CD4-positive, CD25-positive, alpha-beta regulatory T cell (primary cell): ENCODE data around the gene PGRMC2. TPM values are rescaled to one million over a fixed set of nuclear protein-coding genes. Genes with fewer than 3 reads are reported as not detected.

Experiments
- ATAC-seq, 2 donors: fragments of 150-1000 bp; cut with Tn5 transposase; one replicate each; pipeline ENCODE4 v1.10.0; 2021; ENCODE audit warnings: low read depth in 2 of 2, moderate number of reproducible peaks in 2 of 2, moderate library complexity in 1 of 2
- DNase-seq, 3 donors: peaks; one replicate each; pipeline versions ENCODE4 v3.0.0 to v3.0.0-alpha.2; 2012 to 2022; ENCODE audit warnings: mixed read lengths in 1 of 3
- H3K27ac ChIP-seq: one replicate; pipeline ENCODE4 v1.7.0; 2013; ENCODE audit warnings: mild to moderate bottlenecking, low read length; ENCODE audit not compliant: insufficient read depth, poor library complexity, severe bottlenecking
- H3K27me3 ChIP-seq: one replicate; pipeline ENCODE4 v1.7.0; 2013; ENCODE audit warnings: low read length; ENCODE audit not compliant: control insufficient read depth, insufficient read depth
- H3K36me3 ChIP-seq: one replicate; pipeline ENCODE4 v1.7.0; 2013; ENCODE audit warnings: mild to moderate bottlenecking, low read length, moderate library complexity; ENCODE audit not compliant: control insufficient read depth, insufficient read depth
- H3K4me1 ChIP-seq: 2 replicates; pipeline ENCODE4 v1.7.0; 2013; ENCODE audit warnings: mild to moderate bottlenecking, low read length; ENCODE audit not compliant: insufficient read depth, control insufficient read depth, poor library complexity, severe bottlenecking
- H3K4me3 ChIP-seq: one replicate; pipeline ENCODE4 v1.7.0; 2013; ENCODE audit warnings: low read depth, mild to moderate bottlenecking, low read length, moderate library complexity
- H3K9me3 ChIP-seq, 2 experiments: 1 replicate in 1 of 2; 2 replicates in 1 of 2; pipeline ENCODE4 v1.7.0; 2013; ENCODE audit warnings: low read length in 2 of 2, mild to moderate bottlenecking in 1 of 2, moderate library complexity in 1 of 2; ENCODE audit not compliant: control insufficient read depth in 2 of 2
- H3K27ac Mint-ChIP-seq, 3 donors: one replicate each; pipeline ENCODE4 v1.8.0; 2020 to 2022; ENCODE audit warnings: mild to moderate bottlenecking in 3 of 3, mixed read lengths in 3 of 3, moderate library complexity in 2 of 3
- H3K27me3 Mint-ChIP-seq: one replicate; pipeline ENCODE4 v1.8.0; 2022; ENCODE audit warnings: mild to moderate bottlenecking, mixed read lengths
- H3K36me3 Mint-ChIP-seq: one replicate; pipeline ENCODE4 v1.8.0; 2020; ENCODE audit warnings: mixed read lengths
- H3K4me1 Mint-ChIP-seq, 4 donors: one replicate each; pipeline ENCODE4 v1.8.0; 2020 to 2022; ENCODE audit warnings: mixed read lengths in 4 of 4, mild to moderate bottlenecking in 1 of 4
- H3K4me3 Mint-ChIP-seq, 4 donors: one replicate each; pipeline ENCODE4 v1.8.0; 2020 to 2022; ENCODE audit warnings: mild to moderate bottlenecking in 4 of 4, mixed read lengths in 4 of 4, moderate library complexity in 3 of 4
- H3K9me3 Mint-ChIP-seq, 7 donors: one replicate each; pipeline ENCODE4 v1.8.0; 2020 to 2022; ENCODE audit warnings: mixed read lengths in 7 of 7, mild to moderate bottlenecking in 3 of 7, moderate library complexity in 2 of 7
- polyA plus RNA-seq, 4 donors: library from polyadenylated mRNA; unstranded; fragments of 300-500 nt; fragmentation: Illumina TruSeq; gene quantifications; one replicate each; pipeline ENCODE4 v1.2.3, GENCODE V29; 2021
- total RNA-seq: library from RNA; stranded (reverse); gene quantifications from one replicate; pipeline ENCODE4 v1.2.3, GENCODE V29; 2022

PGRMC2 gene
- total and polyA plus RNA-seq, 5 donors from 2014 or later: 12.7 to 48.6 (median 18.3) TPM

- Histone ChIP-seq H3K27me3 (no peaks in the 10 kb centered on the region), H3K9me3 (no peaks in the 10 kb centered on the region), H3K36me3 (no peaks in the 10 kb centered on the region), H3K4me3 (no peak overlapping the region), H3K4me1 (no peaks in the 10 kb centered on the region), H3K27ac (no peak overlapping the region)
- no peak for ATAC-seq
- no peak overlapping the region for H3K4me3 Mint-ChIP-seq
- DNase-seq: no peak
- H3K27ac Mint-ChIP-seq: no peak overlapping the region
- H3K36me3 Mint-ChIP-seq: no peaks in the 10 kb centered on the region
- H3K9me3 Mint-ChIP-seq: no peaks in the 10 kb centered on the region
- H3K27me3 Mint-ChIP-seq: peaks cover 4% of the 10 kb centered on the region
- H3K4me1 Mint-ChIP-seq: no peaks in the 10 kb centered on the region
Observed at GRCh38 chr4:128228845-128229795, 58.5 kb downstream of the PGRMC2 start.

- Histone ChIP-seq H3K4me3 (no peak overlapping the region), H3K36me3 (no peaks in the 10 kb centered on the region), H3K27ac (no peak overlapping the region), H3K9me3 (no peaks in the 10 kb centered on the region), H3K4me1 (no peaks in the 10 kb centered on the region), H3K27me3 (no peaks in the 10 kb centered on the region)
- no peak for ATAC-seq
- Mint-ChIP-seq H3K9me3 (no peaks in the 10 kb centered on the region), H3K4me3 (no peak overlapping the region), H3K27ac (no peak overlapping the region), H3K36me3 (no peaks in the 10 kb centered on the region), H3K27me3 (peaks cover 4% of the 10 kb centered on the region), H3K4me1 (no peaks in the 10 kb centered on the region)
- DNase-seq: no peak
Observed at GRCh38 chr4:128227991-128228571, 59.5 kb downstream of the PGRMC2 start.

- H3K27ac Mint-ChIP-seq: no peak overlapping the region
- Histone ChIP-seq H3K4me3 (no peak overlapping the region), H3K9me3 (no peaks in the 10 kb centered on the region), H3K4me1 (no peaks in the 10 kb centered on the region), H3K27me3 (no peaks in the 10 kb centered on the region), H3K36me3 (no peaks in the 10 kb centered on the region), H3K27ac (no peak overlapping the region)
- ATAC-seq: no peak
- H3K4me3 Mint-ChIP-seq: no peak overlapping the region
- no peaks in the 10 kb centered on the region for H3K36me3 Mint-ChIP-seq
- H3K4me1 Mint-ChIP-seq: peaks cover 0 to 1% (median 0%) of the 10 kb centered on the region in 4 donors
- DNase-seq: no peak
- H3K9me3 Mint-ChIP-seq: peaks cover 0 to 2% (median 0%) of the 10 kb centered on the region in 7 donors
- H3K27me3 Mint-ChIP-seq: peaks cover 4% of the 10 kb centered on the region
Observed at GRCh38 chr4:128225148-128225547, 62.5 kb downstream of the PGRMC2 start.

DNA sequence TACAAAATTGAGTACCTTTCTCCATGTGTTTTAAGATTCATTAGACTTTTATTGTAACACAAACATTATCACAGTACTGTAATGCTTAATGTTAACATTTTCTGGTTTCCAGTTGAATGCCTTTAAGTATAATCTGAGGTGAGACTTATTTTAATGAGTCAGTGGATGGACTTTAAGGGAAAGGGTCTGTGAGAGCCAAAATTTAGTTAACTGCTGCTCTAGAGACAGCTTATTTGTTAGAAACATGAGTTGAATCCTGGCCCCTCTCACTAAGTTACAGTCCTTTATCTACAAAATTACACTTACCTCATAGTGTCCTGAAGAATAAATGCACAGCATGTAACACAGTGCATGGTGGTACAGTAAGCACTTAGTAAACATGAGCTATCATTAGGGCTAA is 66.0 kb downstream of the PGRMC2 start:
- Histone ChIP-seq H3K27me3 (no peaks in the 10 kb centered on the region), H3K4me3 (no peak overlapping the region), H3K27ac (no peak overlapping the region), H3K4me1 (no peaks in the 10 kb centered on the region), H3K9me3 (no peaks in the 10 kb centered on the region), H3K36me3 (no peaks in the 10 kb centered on the region)
- Mint-ChIP-seq H3K27ac (no peak overlapping the region), H3K4me1 (peaks cover 0 to 2% (median 0%) of the 10 kb centered on the region in 4 donors), H3K27me3 (no peaks in the 10 kb centered on the region), H3K36me3 (no peaks in the 10 kb centered on the region), H3K9me3 (peaks cover 0 to 4% (median 0%) of the 10 kb centered on the region in 7 donors), H3K4me3 (no peak overlapping the region)
- DNase-seq: no peak
- ATAC-seq: no peak

GRCh38 chr4:128220286-128221235 is 67.1 kb downstream of the PGRMC2 start:
- Mint-ChIP-seq H3K4me3 (no peak overlapping the region), H3K27ac (no peak overlapping the region), H3K4me1 (peaks cover 0 to 2% (median 0%) of the 10 kb centered on the region in 4 donors), H3K9me3 (peaks cover 0 to 4% (median 0%) of the 10 kb centered on the region in 7 donors), H3K36me3 (no peaks in the 10 kb centered on the region), H3K27me3 (no peaks in the 10 kb centered on the region)
- Histone ChIP-seq H3K27ac (no peak overlapping the region), H3K27me3 (no peaks in the 10 kb centered on the region), H3K36me3 (no peaks in the 10 kb centered on the region), H3K9me3 (no peaks in the 10 kb centered on the region), H3K4me1 (no peaks in the 10 kb centered on the region), H3K4me3 (no peak overlapping the region)
- ATAC-seq: no peak
- DNase-seq: peak in 2 of 3 donors; percentile 10 to 31

Other genes with a start within 250 kb of the PGRMC2 start
- 8.8 TPM for gene LARP1B, start 226.5 kb downstream of the PGRMC2 start, total RNA-seq
- gene LARP1B, start 226.5 kb downstream of the PGRMC2 start, polyA plus RNA-seq: 1 to 10 TPM; 3.1 to 3.5 (median 3.3) TPM